SKM-1 (cell line): ENCODE measurements around the gene DYNLL2.
A peak's percentile ranks its signal among the peaks of the same experiment; 100 is the strongest.
"Not testable (repeated sequence)": the region's sequence is repeated elsewhere in the genome, so short reads cannot be mapped to it uniquely, and the experiment has no call there.

Experiments used
- DNase-seq: peaks from one replicate; lab custom pipeline; 2025; ENCODE audit not compliant: unreplicated experiment; lab: John Stamatoyannopoulos, UW

The DYNLL2 gene

DNA sequence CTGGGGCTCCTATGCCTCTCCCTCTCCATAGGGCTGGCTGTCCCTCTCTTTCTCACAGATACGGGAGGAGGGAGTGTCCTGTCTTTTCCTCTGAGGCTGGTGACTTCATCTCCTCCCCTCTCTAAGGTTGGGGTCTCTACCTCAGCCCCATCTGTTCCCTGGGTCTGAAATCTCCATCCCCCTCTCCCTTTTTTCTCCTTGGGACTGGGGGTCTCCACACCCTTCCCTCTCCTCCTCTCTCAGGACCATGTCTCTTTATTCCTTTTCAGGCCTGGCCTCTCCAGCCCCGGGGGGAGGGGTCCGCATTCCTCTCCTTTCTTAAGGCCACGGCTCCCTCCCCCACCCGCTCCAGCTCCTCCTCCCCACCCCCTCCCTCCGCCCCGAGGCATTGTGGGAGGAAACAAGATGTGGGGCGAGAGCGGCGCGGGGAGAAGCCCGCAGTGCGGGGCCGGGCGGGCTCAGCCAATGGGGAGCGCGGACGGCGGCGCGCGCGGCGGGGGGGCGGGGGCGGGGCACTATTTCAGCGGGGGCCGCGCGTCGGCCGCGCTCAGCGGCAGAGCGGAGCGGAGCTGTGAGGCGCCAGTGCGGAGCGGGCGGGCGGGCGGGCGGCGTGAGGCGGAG is at the start of gene DYNLL2:
TSS of gene DYNLL2 (plus strand) at position 550 of the 621 bp plus-strand sequence. CDS start 3,672 bp downstream, outside the sequence.
- DNase-seq, result peak; percentile 87

DNA sequence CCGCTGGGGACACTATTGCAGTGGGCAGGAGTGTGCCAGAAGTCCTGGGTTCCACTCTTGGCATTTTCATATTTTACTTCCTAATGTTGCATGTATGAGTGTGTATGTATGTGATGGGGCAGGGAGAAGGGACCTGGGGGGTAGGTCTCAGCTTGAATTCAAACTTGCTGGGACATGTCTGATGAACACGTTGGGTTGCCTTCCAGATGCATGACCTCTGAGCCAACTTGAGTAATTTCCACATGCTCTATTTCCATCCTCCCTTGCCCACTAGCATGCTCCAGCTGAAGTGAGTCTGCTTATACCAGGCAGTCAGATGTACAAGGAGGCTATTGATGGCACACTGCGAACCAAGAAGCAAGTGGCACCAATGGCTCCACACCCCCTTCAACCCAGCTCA is 43.2 kb upstream of the DYNLL2 start:
- no peak for DNase-seq

DNA sequence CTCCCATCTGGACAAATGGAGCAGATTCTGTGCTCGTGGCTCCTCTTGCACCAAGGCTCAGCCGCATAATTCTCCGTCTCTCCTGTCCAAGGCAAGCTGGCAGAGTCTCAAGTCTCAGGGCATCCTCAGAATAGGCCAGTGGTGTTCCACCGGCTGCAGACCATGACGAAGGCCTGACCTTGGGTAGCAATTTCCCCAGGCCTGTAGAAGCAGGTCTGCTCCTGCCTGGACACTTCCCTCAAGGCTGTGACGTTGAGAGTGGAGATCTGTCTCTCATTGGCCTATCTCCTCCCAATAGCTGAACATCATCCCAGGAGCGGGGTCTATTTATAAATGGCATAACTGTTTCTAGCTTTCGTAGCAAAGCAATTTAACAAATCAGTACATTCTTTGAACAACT is 42.8 kb upstream of the DYNLL2 start:
- DNase-seq, result no peak

GRCh38 chr17:58041161-58041560 is 42.1 kb upstream of the DYNLL2 start:
- no peak for DNase-seq

- no peak for DNase-seq
These were observed 39.7 kb upstream of the DYNLL2 start for GRCh38 chr17:58043221-58044181.

DNA sequence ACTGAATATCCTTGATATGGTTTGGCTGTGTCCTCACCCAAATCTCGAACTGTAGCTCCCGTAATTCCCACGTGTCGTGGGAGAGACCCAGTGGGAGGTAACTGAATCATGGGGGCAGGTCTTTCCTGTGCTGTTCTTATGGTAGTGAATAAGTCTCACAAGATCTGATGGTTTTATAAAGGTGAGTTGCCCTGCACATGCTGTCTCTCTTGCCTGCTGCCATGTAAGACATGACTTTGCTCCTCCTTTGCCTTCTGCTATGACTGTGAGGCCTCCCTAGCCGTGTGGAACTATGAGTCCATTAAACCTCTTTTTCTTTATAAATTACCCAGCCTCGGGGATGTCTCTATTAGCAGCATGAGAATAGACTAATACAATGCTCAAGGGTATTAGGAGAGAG is 39.0 kb upstream of the DYNLL2 start:
- DNase-seq, result not testable (repeated sequence)

- no peak for DNase-seq
These were observed 36.8 kb upstream of the DYNLL2 start for GRCh38 chr17:58046239-58047094.

DNA sequence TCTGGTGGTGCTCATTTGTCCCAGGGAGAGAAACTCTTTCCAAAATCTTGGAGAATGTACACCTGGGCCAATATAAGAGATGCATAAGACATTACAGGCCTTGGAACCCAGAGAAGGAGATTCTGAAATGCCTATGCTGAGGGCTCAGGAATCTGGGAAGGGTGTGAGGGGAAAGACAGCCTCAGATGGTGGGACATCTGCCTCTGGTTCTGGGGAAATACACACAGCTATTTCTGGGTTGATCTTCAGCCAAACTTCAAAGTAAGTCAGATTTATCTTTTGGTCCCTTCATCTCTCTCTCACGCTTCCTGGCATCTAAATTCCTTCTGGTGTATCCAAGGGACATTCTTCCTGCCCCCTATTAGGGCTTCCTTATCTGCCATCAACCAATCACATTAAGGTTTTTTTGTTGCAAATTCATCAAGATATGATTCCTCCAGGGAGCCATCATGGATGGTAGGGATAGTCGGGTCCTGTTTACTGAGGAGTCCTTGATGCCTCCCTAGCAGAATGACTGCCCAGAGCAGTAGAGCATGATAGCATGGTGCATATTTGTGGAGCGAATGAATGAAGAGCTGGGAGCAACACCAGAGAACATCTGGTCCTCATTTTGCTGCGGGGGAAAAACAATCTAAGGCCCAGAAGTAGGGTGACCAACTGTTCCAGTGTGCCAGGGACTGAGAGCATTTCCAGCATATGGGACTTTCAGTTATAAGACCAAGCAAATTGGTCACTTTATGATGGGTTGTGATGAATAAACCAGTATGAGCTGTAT is 35.7 kb upstream of the DYNLL2 start:
- no peak for DNase-seq

- no peak for DNase-seq
These were observed 33.7 kb upstream of the DYNLL2 start for GRCh38 chr17:58049533-58049932.

GRCh38 chr17:58050966-58051365 is 32.3 kb upstream of the DYNLL2 start:
- DNase-seq, result no peak

GRCh38 chr17:58051468-58051867 is 31.8 kb upstream of the DYNLL2 start:
- DNase-seq, result no peak

GRCh38 chr17:58052407-58052806 is 30.8 kb upstream of the DYNLL2 start:
- no peak for DNase-seq

GRCh38 chr17:58052945-58053715 is 30.1 kb upstream of the DYNLL2 start:
- DNase-seq, result no peak

DNA sequence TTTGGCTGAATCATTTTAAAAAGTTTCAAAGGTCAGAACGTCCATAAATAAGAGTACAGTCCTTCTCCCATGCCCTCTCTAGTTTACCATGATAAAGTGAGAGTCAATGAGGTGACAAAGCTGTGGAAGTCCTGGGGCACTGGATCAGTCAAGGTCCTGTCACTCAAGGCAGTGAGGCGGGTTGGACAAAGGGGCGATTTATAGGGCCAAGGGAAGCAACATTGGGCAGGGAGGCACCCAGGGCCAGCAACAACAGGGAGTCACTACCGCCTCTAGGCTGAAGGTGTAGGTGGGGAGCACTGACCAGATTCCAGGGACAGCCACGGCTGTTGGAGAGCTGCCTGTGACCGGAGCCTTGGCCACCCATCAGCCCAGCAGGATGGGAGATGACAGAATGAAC is 28.6 kb upstream of the DYNLL2 start:
- DNase-seq, result no peak

DNA sequence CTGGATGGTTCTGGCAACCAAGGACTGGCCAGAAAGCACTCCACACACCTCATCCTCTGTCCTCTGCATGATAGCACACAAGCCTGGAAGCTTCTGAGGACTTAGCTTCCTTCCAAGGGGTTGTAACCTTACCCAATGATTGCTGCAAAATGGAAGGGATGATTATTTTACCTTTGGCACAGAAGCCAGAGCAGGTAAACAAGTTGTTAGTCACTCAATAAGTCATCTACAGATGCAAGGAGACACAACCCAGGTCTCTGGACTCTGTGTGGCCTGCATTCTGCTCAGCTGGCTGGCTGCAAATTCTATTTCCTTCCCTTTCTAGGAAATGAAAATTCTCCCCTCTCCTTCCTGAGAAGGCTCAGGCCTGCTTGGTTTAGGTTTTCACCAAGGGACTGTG is 26.7 kb upstream of the DYNLL2 start:
- no peak for DNase-seq

- no peak for DNase-seq
These were observed 24.1 kb upstream of the DYNLL2 start for GRCh38 chr17:58059141-58059540.

DNA sequence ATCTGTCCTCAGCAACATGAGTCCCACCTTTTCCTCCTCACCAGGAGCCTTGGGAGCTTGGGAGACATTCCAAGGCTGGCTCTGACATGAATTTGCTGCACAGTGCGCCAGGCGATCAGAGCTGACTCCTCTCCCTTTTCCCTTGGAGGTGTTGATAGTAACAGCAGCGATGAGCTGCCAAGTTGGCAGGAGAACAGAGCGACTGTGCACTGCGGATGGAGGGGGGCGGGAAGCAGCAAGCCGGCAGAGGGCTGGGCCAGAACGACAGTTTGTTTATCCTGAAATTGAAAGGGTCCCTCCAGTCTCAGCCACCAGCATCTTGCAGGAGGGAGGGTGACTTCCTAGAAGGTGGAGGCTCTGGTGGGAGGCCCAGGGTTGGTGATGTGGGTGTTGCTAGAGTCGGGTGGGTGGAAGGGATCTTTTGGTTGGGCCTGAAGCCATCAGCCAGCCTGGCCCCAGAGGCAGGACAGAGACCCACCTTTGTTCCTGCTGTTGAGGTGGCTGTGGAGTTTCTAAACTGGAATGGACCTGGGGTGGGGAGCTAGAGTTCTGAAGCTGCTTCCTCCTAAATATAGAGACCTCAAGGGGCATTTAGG is 22.5 kb upstream of the DYNLL2 start:
- no peak for DNase-seq

DNA sequence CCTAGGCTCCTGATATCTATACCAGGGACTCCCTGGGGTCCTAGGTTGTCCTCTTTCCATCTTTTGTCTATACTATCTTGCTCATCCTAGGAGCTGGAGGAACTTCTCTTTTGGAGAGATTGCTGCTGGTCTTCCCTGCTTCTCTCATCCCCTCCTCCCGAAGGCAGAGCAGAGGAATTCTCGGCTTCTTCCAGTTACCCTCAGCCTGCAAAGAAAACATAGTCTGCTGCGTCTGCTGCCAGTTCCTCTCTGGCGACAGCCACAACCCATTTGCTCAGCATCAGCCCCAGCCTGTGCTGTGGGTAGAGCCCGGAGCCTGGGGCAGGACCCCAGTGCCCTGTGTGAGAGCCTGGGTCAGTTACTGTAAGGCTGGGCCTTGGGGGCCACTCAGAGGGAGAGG is 21.5 kb upstream of the DYNLL2 start:
- no peak for DNase-seq

- no peak for DNase-seq
These were observed 18.0 kb upstream of the DYNLL2 start for GRCh38 chr17:58065238-58065637.
